CD4-positive, alpha-beta T cell (primary cell): ENCODE measurements around the gene NUMA1. TPM values are rescaled to one million over a fixed set of nuclear protein-coding genes. Genes with fewer than 3 reads are reported as not detected.
A peak's percentile ranks its signal among the peaks of the same experiment; 100 is the strongest.

Experiments used
- ATAC-seq: fragments of 200-7000 bp; cut with Tn5 transposase; one replicate; pipeline ENCODE4 v1.10.0; 2022; ENCODE audit warnings: mild to moderate bottlenecking; ENCODE audit not compliant: poor library complexity
- CTCF ChIA-PET: fragments of 350-600 bp; sonication (Branson Sonifier 250); formaldehyde crosslinking; loops from one replicate; lab custom pipeline; 2021; ENCODE audit warnings: antibody characterized with exemption, inconsistent platforms; lab: Charles Lee
- POLR2A ChIA-PET: fragments of 350-600 bp; sonication (Branson Sonifier 250); formaldehyde crosslinking; loops from one replicate; lab custom pipeline; 2021; ENCODE audit warnings: antibody characterized with exemption, inconsistent platforms; lab: Charles Lee
- DNase-seq, 14 experiments: peaks; one replicate each; pipeline ENCODE4 v3.0.0-alpha.2; 2013 to 2020; ENCODE audit warnings: mixed read lengths in 2 of 14
- H3K27ac ChIP-seq, 2 donors: one replicate each; pipeline versions ENCODE4 v1.5.1 to v1.7.0; 2013; ENCODE audit warnings: low read length in 2 of 2, low read depth in 1 of 2, mild to moderate bottlenecking in 1 of 2
- H3K27me3 ChIP-seq, 2 experiments: 1 replicate in 1 of 2; 2 replicates in 1 of 2; pipeline versions ENCODE4 v1.6.1 to v1.7.0; 2013; ENCODE audit warnings: low read length in 2 of 2, control low read depth in 1 of 2, mild to moderate bottlenecking in 1 of 2, moderate library complexity in 1 of 2; ENCODE audit not compliant: insufficient read depth in 2 of 2, control insufficient read depth in 1 of 2
- H3K36me3 ChIP-seq: one replicate; pipeline ENCODE4 v1.6.1; 2013; ENCODE audit warnings: low read length, control low read depth; ENCODE audit not compliant: insufficient read depth
- H3K4me1 ChIP-seq: one replicate; pipeline ENCODE4 v1.6.1; 2013; ENCODE audit warnings: low read length, control low read depth; ENCODE audit not compliant: insufficient read depth
- H3K4me3 ChIP-seq: one replicate; pipeline ENCODE4 v1.5.1; 2013; ENCODE audit warnings: mild to moderate bottlenecking, low read length, moderate library complexity
- H3K9me3 ChIP-seq, 2 experiments: 1 replicate in 1 of 2; 2 replicates in 1 of 2; pipeline versions ENCODE4 v1.6.1 to v1.7.0; 2013; ENCODE audit warnings: low read length in 2 of 2, mild to moderate bottlenecking in 2 of 2, control low read depth in 1 of 2, moderate library complexity in 1 of 2; ENCODE audit not compliant: control insufficient read depth in 1 of 2, insufficient read depth in 1 of 2
- H3K27ac Mint-ChIP-seq: one replicate; pipeline ENCODE4 v1.8.0; 2020; ENCODE audit warnings: mixed read lengths
- H3K27me3 Mint-ChIP-seq: one replicate; pipeline ENCODE4 v1.8.0; 2021; ENCODE audit warnings: mixed read lengths
- H3K36me3 Mint-ChIP-seq: one replicate; pipeline ENCODE4 v1.8.0; 2021; ENCODE audit warnings: low read depth, mixed read lengths
- H3K4me1 Mint-ChIP-seq: one replicate; pipeline ENCODE4 v1.8.0; 2021; ENCODE audit warnings: low read depth, mixed read lengths
- H3K4me3 Mint-ChIP-seq: one replicate; pipeline ENCODE4 v1.8.0; 2020; ENCODE audit warnings: mild to moderate bottlenecking, mixed read lengths
- H3K9me3 Mint-ChIP-seq: one replicate; pipeline ENCODE4 v1.8.0; 2020; ENCODE audit warnings: mixed read lengths
- intact Hi-C, 2 experiments: fragments of 100-400 bp; cut with DNase I in 1 of 2; cut with micrococcal nuclease in 1 of 2; formaldehyde crosslinking; loops; one replicate each; pipeline versions ENCODE4 v1.15.1 to v1.9.0; 2023 to 2025; cut with DNase I, micrococcal nuclease
- total RNA-seq, 174 experiments: library from RNA in 2 of 174; stranded (reverse) in 2 of 174; gene quantifications; one replicate each; pipeline ENCODE4 v1.2.3 and lab custom pipeline; 2021 to 2026
- TF ChIP-seq, protein P1 (sequence below): fragments of 200-600 bp; IDR thresholded peaks from one replicate; pipeline ENCODE4 v1.8.0; 2022; ENCODE audit warnings: antibody characterized with exemption, mild to moderate bottlenecking

NUMA1 gene
- total RNA-seq, 2 experiments from 2014 or later: 191 to 197 TPM

DNA sequence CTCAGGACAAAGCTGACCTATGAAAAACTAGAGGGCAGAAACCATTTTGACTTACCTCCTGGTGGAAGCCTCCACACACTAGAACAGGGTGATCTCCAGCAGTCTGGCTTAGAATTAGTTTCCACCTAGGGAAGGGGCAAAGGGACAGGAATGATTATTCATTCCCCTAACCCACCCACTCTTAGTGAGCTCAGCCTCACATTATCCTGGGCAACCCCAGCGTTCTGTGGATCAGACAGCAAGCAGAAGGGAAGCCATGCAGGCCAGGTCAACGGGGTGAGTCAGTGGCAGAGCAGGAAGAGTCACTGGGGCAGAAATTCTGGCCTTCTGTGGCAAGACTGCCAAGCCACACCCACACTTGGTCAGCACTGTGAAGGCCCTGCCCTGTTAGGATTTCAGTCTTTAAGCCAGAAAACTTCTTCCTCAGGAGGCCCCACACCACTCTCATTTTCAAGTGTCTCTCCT lies 10.5 kb downstream of the NUMA1 start:
- ATAC-seq (no peak), DNase-seq (peak in 3 of 14 experiments; percentile 11 to 76 (median 65))
- H3K4me1 Mint-ChIP-seq: peaks cover 28% of the 10 kb centered on the region
- no peak overlapping the region for H3K27ac Mint-ChIP-seq
- POLR2A ChIA-PET: no interaction called here
- intact Hi-C loops: no loop called here
- Histone ChIP-seq H3K27me3 (no peaks in the 10 kb centered on the region), H3K4me1 (peaks cover 14% of the 10 kb centered on the region), H3K27ac (no peak overlapping the region), H3K36me3 (peaks cover 14% of the 10 kb centered on the region), H3K9me3 (no peaks in the 10 kb centered on the region), H3K4me3 (no peak overlapping the region)
- no peak overlapping the region for H3K4me3 Mint-ChIP-seq
- H3K36me3 Mint-ChIP-seq: peaks cover 29% of the 10 kb centered on the region
- TF ChIP-seq, protein P1, sequence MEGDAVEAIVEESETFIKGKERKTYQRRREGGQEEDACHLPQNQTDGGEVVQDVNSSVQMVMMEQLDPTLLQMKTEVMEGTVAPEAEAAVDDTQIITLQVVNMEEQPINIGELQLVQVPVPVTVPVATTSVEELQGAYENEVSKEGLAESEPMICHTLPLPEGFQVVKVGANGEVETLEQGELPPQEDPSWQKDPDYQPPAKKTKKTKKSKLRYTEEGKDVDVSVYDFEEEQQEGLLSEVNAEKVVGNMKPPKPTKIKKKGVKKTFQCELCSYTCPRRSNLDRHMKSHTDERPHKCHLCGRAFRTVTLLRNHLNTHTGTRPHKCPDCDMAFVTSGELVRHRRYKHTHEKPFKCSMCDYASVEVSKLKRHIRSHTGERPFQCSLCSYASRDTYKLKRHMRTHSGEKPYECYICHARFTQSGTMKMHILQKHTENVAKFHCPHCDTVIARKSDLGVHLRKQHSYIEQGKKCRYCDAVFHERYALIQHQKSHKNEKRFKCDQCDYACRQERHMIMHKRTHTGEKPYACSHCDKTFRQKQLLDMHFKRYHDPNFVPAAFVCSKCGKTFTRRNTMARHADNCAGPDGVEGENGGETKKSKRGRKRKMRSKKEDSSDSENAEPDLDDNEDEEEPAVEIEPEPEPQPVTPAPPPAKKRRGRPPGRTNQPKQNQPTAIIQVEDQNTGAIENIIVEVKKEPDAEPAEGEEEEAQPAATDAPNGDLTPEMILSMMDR: no peak
- H3K9me3 Mint-ChIP-seq: no peaks in the 10 kb centered on the region
- CTCF ChIA-PET: interaction anchor here (1.6 kb wide), 1 partner anchor 44 kb away, joined by 4 read pairs; no protein-coding TSS in a partner anchor
- H3K27me3 Mint-ChIP-seq: no peaks in the 10 kb centered on the region

DNA sequence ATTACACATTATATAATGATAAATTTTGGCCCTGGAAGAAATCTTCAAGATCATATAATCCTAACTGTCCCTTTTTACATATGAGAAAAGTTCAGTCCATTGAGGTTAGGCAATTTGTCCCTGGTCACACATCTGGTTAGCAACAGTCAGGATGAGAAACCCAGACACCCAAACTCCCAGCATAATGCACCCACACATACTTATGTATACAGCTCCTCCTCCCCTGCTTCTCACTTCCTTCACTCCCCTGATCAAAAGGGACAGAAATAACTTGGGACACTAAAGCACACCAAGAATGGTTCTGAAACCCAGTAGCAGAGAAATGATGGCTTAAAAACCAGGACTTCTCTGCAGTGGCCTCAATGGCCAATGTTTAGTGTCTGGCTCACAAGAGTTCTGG lies 11.1 kb downstream of the NUMA1 start:
- Mint-ChIP-seq H3K4me1 (peaks cover 28% of the 10 kb centered on the region), H3K36me3 (peaks cover 29% of the 10 kb centered on the region), H3K27ac (peak overlapping the region; percentile 43), H3K9me3 (no peaks in the 10 kb centered on the region), H3K27me3 (no peaks in the 10 kb centered on the region), H3K4me3 (no peak overlapping the region)
- ATAC-seq: no peak
- peak in 1 of 14 experiments; percentile 21 for DNase-seq
- Histone ChIP-seq H3K36me3 (peaks cover 14% of the 10 kb centered on the region), H3K27me3 (no peaks in the 10 kb centered on the region), H3K4me1 (peaks cover 14% of the 10 kb centered on the region), H3K4me3 (no peak overlapping the region), H3K9me3 (no peaks in the 10 kb centered on the region), H3K27ac (no peak overlapping the region)
- POLR2A ChIA-PET: no interaction called here
- intact Hi-C loops: no loop called here
- CTCF ChIA-PET: interaction anchor here (1.6 kb wide), 1 partner anchor 44 kb away, joined by 4 read pairs; no protein-coding TSS in a partner anchor
- TF ChIP-seq, protein P1: no peak

DNA sequence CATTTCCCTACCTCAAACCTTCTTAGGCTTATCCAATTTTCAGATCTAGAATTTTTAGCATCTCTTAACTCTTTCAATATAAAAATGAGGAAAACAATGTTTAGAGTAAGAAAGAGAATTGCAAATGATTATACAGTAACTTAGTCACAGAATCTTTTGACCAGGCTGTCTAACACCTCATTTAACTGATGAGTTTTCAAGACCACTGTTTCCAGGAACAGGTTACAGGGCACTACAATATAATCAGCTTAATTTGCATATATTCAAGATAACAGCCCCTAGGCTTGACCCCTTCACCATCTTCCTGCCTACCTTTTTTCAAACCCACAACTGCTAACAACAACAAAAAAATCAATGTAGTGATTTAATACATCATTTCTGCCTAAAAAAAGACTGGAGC lies 12.7 kb downstream of the NUMA1 start:
- ATAC-seq (no peak), DNase-seq (no peak)
- ChIA-PET CTCF (interaction anchor here (0.6 to 1.2 kb wide), 4 partner anchors 12 to 649 kb away, joined by 3 to 4 read pairs (median 3); no protein-coding TSS in a partner anchor), POLR2A (interaction anchor here (1.3 kb wide), 1 partner anchor 27 kb away, joined by 7 read pairs; no protein-coding TSS in a partner anchor)
- Mint-ChIP-seq H3K4me3 (no peak overlapping the region), H3K27me3 (no peaks in the 10 kb centered on the region), H3K9me3 (no peaks in the 10 kb centered on the region), H3K36me3 (peaks cover 29% of the 10 kb centered on the region), H3K27ac (no peak overlapping the region), H3K4me1 (peaks cover 28% of the 10 kb centered on the region)
- peaks cover 14% of the 10 kb centered on the region for H3K36me3 ChIP-seq
- H3K4me3 ChIP-seq: no peak overlapping the region
- intact Hi-C loops: no loop called here
- TF ChIP-seq, protein P1: no peak
- H3K9me3 ChIP-seq: no peaks in the 10 kb centered on the region
- no peak overlapping the region for H3K27ac ChIP-seq
- H3K4me1 ChIP-seq: peaks cover 14% of the 10 kb centered on the region
- no peaks in the 10 kb centered on the region for H3K27me3 ChIP-seq
